K562 (cell line): ENCODE measurements around the gene LAPTM5. TPM values are rescaled to one million over a fixed set of nuclear protein-coding genes. Genes with fewer than 3 reads are reported as not detected.

Experiments used
- ATF1 ChIP-seq, 2 experiments: fragments of 450-650 bp in 1 of 2; IDR thresholded peaks; 2 replicates each; pipeline ENCODE4 v1.6.1; 2016; ENCODE audit warnings: missing compliant biosample characterization in 1 of 2, missing genetic modification characterization in 1 of 2
- CBX2 ChIP-seq: fragments of 200-600 bp; sonication (generic); IDR thresholded peaks from one replicate; pipeline ENCODE4 v1.6.1; 2012; ENCODE audit warnings: mild to moderate bottlenecking, low read length, inconsistent platforms; ENCODE audit not compliant: insufficient read depth, poor library complexity, severe bottlenecking
- CREB3L1 ChIP-seq: fragments of 450-650 bp; IDR thresholded peaks from 2 replicates; pipeline ENCODE4 v1.6.1; 2014; ENCODE audit warnings: low read depth, mild to moderate bottlenecking, moderate library complexity, borderline replicate concordance
- CTCF ChIP-seq, 3 experiments: IDR thresholded peaks in 2 of 3; conservative IDR thresholded peaks in 1 of 3; 2 replicates each; pipeline ENCODE4 v1.5.1; 2011 to 2012; ENCODE audit warnings: low read length in 3 of 3, mild to moderate bottlenecking in 3 of 3, control low read depth in 2 of 3, improper control_type of control experiment in 1 of 3, inconsistent platforms in 1 of 3, low read depth in 1 of 3, mixed read lengths in 1 of 3, moderate library complexity in 1 of 3; ENCODE audit not compliant: insufficient read depth in 2 of 3
- DNMT1 ChIP-seq: fragments of 450-650 bp; IDR thresholded peaks from 2 replicates; pipeline ENCODE4 v1.6.1; 2016; ENCODE audit warnings: antibody characterized with exemption, mild to moderate bottlenecking
- FOXK1 ChIP-seq: sonication (generic); formaldehyde crosslinking; IDR thresholded peaks from 2 replicates; pipeline ENCODE4 v1.8.0; 2022; ENCODE audit warnings: missing genetic modification reagents, mild to moderate bottlenecking, borderline replicate concordance
- GTF2A2 ChIP-seq: IDR thresholded peaks from 2 replicates; pipeline ENCODE4 v1.6.1; 2016; ENCODE audit warnings: mild to moderate bottlenecking, missing genetic modification characterization, missing compliant biosample characterization
- HES1 ChIP-seq: fragments of 450-650 bp; IDR thresholded peaks from 2 replicates; pipeline ENCODE4 v1.6.1; 2016; ENCODE audit warnings: low read depth, mild to moderate bottlenecking, moderate library complexity
- KDM4B ChIP-seq, 2 experiments: fragments of 450-650 bp in 1 of 2; sonication (generic) in 1 of 2; IDR thresholded peaks; 2 replicates each; pipeline ENCODE4 v1.6.1; 2016 to 2017; ENCODE audit warnings: borderline replicate concordance in 2 of 2, antibody characterized with exemption in 1 of 2, low read depth in 1 of 2, mild to moderate bottlenecking in 1 of 2
- KLF6 ChIP-seq: fragments of 250-450 bp; sonication (Bioruptor Pico); IDR thresholded peaks from 2 replicates; pipeline ENCODE4 v1.4.0; 2020; ENCODE audit warnings: mild to moderate bottlenecking, moderate library complexity, borderline replicate concordance
- MLLT1 ChIP-seq, 2 experiments: fragments of 450-650 bp; IDR thresholded peaks; 2 replicates each; pipeline ENCODE4 v1.6.1; 2016
- NFXL1 ChIP-seq: fragments of 450-650 bp; formaldehyde crosslinking; IDR thresholded peaks from 2 replicates; pipeline ENCODE4 v1.4.0; 2021; ENCODE audit warnings: mild to moderate bottlenecking
- RBBP5 ChIP-seq: fragments of 200-600 bp; sonication (generic); IDR thresholded peaks from 2 replicates; pipeline ENCODE4 v1.6.1; 2012; ENCODE audit warnings: borderline replicate concordance, mild to moderate bottlenecking, low read length, control low read depth, inconsistent platforms; ENCODE audit not compliant: insufficient read depth, poor library complexity, severe bottlenecking
- RBM34 ChIP-seq: fragments of 200-400 bp; formaldehyde crosslinking; IDR thresholded peaks from 2 replicates; pipeline ENCODE4 v1.6.1; 2018; ENCODE audit warnings: low read length, borderline replicate concordance; ENCODE audit not compliant: insufficient read depth
- RCOR1 ChIP-seq, 2 experiments: IDR thresholded peaks; 2 replicates each; pipeline ENCODE4 v1.6.1; 2012; ENCODE audit warnings: low read depth in 2 of 2, low read length in 2 of 2, borderline replicate concordance in 1 of 2, improper control_type of control experiment in 1 of 2
- STAG1 ChIP-seq: sonication (generic); formaldehyde crosslinking; IDR thresholded peaks from 2 replicates; pipeline ENCODE4 v1.5.0; 2020; ENCODE audit warnings: missing genetic modification reagents, borderline replicate concordance
- ZBTB1 ChIP-seq: sonication (generic); formaldehyde crosslinking; IDR thresholded peaks from 2 replicates; pipeline ENCODE4 v1.8.1; 2023; ENCODE audit warnings: missing genetic modification reagents, low read depth, mild to moderate bottlenecking, borderline replicate concordance
- ZBTB5 ChIP-seq: fragments of 450-650 bp; IDR thresholded peaks from 2 replicates; pipeline ENCODE4 v1.6.1; 2017; ENCODE audit warnings: antibody characterized with exemption
- ZNF584 ChIP-seq: fragments of 200-800 bp; sonication (Bioruptor generic); IDR thresholded peaks from 2 replicates; pipeline ENCODE4 v1.6.1; 2016; ENCODE audit warnings: low read depth, mild to moderate bottlenecking, missing genetic modification characterization, missing compliant biosample characterization
- polyA plus RNA-seq, 8 experiments: library from polyadenylated mRNA; depleted of rRNA in 4 of 8; stranded (reverse) in 5 of 8; unstranded in 3 of 8; fragments of >200 nt; fragmentation: Nextera tagmentation in 2 of 8; fragmentation: Illumina TruSeq in 1 of 8; extraction: Ambion mirVana in 2 of 8; extraction: Trizol in 1 of 8; gene quantifications; 2 replicates each; pipeline versions ENCODE4 v1.2.1 to v1.2.3, GENCODE V29; 2011 to 2014; ENCODE audit warnings: inconsistent platforms in 1 of 8, missing spikeins in 1 of 8
- total RNA-seq, 7 experiments: library from RNA; depleted of rRNA in 6 of 7; stranded (reverse); fragments of >200 nt in 6 of 7; fragmentation: Illumina TruSeq in 2 of 7; extraction: Trizol in 2 of 7; gene quantifications; 2 replicates each; pipeline versions ENCODE4 v1.2.1 to v1.2.3, GENCODE V29; 2011 to 2021; ENCODE audit warnings: low replicate concordance in 1 of 7

Gene LAPTM5
- total and polyA plus RNA-seq, 9 of the 15 experiments (the other 6 are each of a cell fraction or from before 2014, with no cell fraction given): 2.4 to 47.3 (median 20.3) TPM

GRCh38 chr1:30768159-30768829 lies 10.7 kb upstream of the LAPTM5 start (continued):
- TF ChIP-seq CREB3L1 (no peak), MLLT1 (IDR thresholded peaks at IDR 0.05) (no peak), FOXK1 (no peak), STAG1 (no peak), ZBTB5 (no peak), KDM4B (IDR thresholded peaks at IDR 0.05; ENCODE audit: borderline replicate concordance in 2 of 2, low read depth in 1 of 2) (no peak), HES1 (no peak), NFXL1 (CRISPR knock-in tag) (peak; percentile 71), CTCF (IDR thresholded peaks at IDR 0.05 in 2 of 3, conservative IDR thresholded peaks at IDR 0.05 in 1 of 3; ENCODE audit: insufficient read depth in 2 of 3, low read depth in 1 of 3, low read length in 3 of 3) (no peak), GTF2A2 (tag) (0 out of 2 replicates have a peak, but pooled peaks have one; percentile 61), ZBTB1 (no peak), KLF6 (CRISPR knock-in tag) (peak; percentile 52), RBBP5 (no peak), RBM34 (no peak), DNMT1 (no peak), RCOR1 (IDR thresholded peaks at IDR 0.05; ENCODE audit: borderline replicate concordance in 1 of 2, low read depth in 2 of 2, low read length in 2 of 2) (no peak), ZNF584 (CRISPR knock-in tag) (no peak), ATF1 (CRISPR knock-in tag; IDR thresholded peaks at IDR 0.05) (no peak), ATF1 (tag; IDR thresholded peaks at IDR 0.05) (no peak), CBX2 (no peak)
